Stomach (tissue), 9 donors: ENCODE data around the gene GARIN3. TPM values are rescaled to one million over a fixed set of nuclear protein-coding genes. Genes with fewer than 3 reads are reported as not detected.
"Not testable (repeated sequence)": the region's sequence is repeated elsewhere in the genome, so short reads cannot be mapped to it uniquely, and the experiment has no call there.

ENCODE experiments used
- DNase-seq, 2 donors: peaks; one replicate each; pipeline versions ENCODE4 v3.0.0 to v3.0.0-alpha.2; 2013 to 2019
- H3K27ac ChIP-seq, 5 donors: fragments of 200-600 bp in 4 of 5; sonication (generic) in 4 of 5; one replicate each; pipeline ENCODE4 v1.5.1; 2013 to 2019; ENCODE audit warnings: mild to moderate bottlenecking in 1 of 5, moderate library complexity in 1 of 5
- H3K27me3 ChIP-seq, 3 donors: fragments of 200-600 bp; sonication (generic); one replicate each; pipeline ENCODE4 v1.5.1; 2017 to 2019; ENCODE audit warnings: mixed run types in 1 of 3
- H3K36me3 ChIP-seq, 4 donors: fragments of 200-600 bp; sonication (generic); 1 replicate in 3 of 4; 2 replicates in 1 of 4; pipeline ENCODE4 v1.5.1; 2016 to 2019
- H3K4me1 ChIP-seq, 4 donors: fragments of 200-600 bp; sonication (generic); one replicate each; pipeline ENCODE4 v1.5.1; 2016 to 2019
- H3K4me3 ChIP-seq, 4 donors: fragments of 200-600 bp; sonication (generic) in 3 of 4; one replicate each; pipeline ENCODE4 v1.5.1; 2016 to 2019; ENCODE audit warnings: mild to moderate bottlenecking in 1 of 4
- H3K9me3 ChIP-seq, 4 donors: fragments of 200-600 bp; sonication (generic); one replicate each; pipeline ENCODE4 v1.5.1; 2016 to 2019
- EP300 ChIP-seq: sonication (generic); formaldehyde crosslinking; IDR thresholded peaks from one replicate; pipeline ENCODE4 v1.6.1; 2017; ENCODE audit warnings: antibody characterized with exemption
- POLR2A ChIP-seq, 4 donors: fragments of 450-650 bp; IDR thresholded peaks; one replicate each; pipeline ENCODE4 v1.6.1; 2016; ENCODE audit warnings: antibody characterized with exemption in 4 of 4, control low read depth in 2 of 4, mild to moderate bottlenecking in 1 of 4, moderate library complexity in 1 of 4
- POLR2AphosphoS5 ChIP-seq, 3 donors: sonication (generic); formaldehyde crosslinking; IDR thresholded peaks; one replicate each; pipeline ENCODE4 v1.6.1; 2016; ENCODE audit warnings: antibody characterized with exemption in 3 of 3
- WGBS, 5 donors: extraction: QIAGEN DNeasy Blood & Tissue Kit in 3 of 5; methylation state at CpG; one replicate each; pipeline versions ENCODE4 v1.1.5 to v1.1.7; 2013 to 2018; 5-methylcytosine and 5-hydroxymethylcytosine counted together
- intact Hi-C: fragments of 100-400 bp; cut with DNase I; formaldehyde crosslinking; loops from one replicate; pipeline ENCODE4 v1.15.1; 2023; ENCODE audit warnings: low total_unique reads
- polyA plus RNA-seq, 3 donors: library from polyadenylated mRNA; stranded (reverse); fragments of 200-250 nt; gene quantifications; one replicate each; pipeline ENCODE4 v1.2.3, GENCODE V29; 2013
- total RNA-seq, 5 donors: library from RNA; depleted of rRNA; stranded (reverse); fragments of >200 nt; gene quantifications; one replicate each; pipeline versions ENCODE4 v1.1.0 to v1.2.3, GENCODE V29; 2014 to 2016
- TF ChIP-seq, protein P1 (sequence below), 7 experiments: fragments of 450-650 bp in 4 of 7; fragments of 200-600 bp in 3 of 7; sonication (generic) in 3 of 7; IDR thresholded peaks; one replicate each; pipeline ENCODE4 v1.5.1; 2016 to 2019; ENCODE audit warnings: antibody characterized with exemption in 7 of 7, control low read depth in 2 of 7, mild to moderate bottlenecking in 1 of 7
- donor health status: healthy with polysubstance abuse.
- donor health status: Bipolar disorder and iron deficiency.
- donor health status: healthy.

The GARIN3 gene
- total and polyA plus RNA-seq, 8 donors: not detected

- H3K27ac ChIP-seq: no peak overlapping the region
- H3K9me3 ChIP-seq: no peaks in the 10 kb centered on the region
- intact Hi-C loops: no loop called here
- no peaks in the 10 kb centered on the region for H3K36me3 ChIP-seq
- TF ChIP-seq, protein P1, sequence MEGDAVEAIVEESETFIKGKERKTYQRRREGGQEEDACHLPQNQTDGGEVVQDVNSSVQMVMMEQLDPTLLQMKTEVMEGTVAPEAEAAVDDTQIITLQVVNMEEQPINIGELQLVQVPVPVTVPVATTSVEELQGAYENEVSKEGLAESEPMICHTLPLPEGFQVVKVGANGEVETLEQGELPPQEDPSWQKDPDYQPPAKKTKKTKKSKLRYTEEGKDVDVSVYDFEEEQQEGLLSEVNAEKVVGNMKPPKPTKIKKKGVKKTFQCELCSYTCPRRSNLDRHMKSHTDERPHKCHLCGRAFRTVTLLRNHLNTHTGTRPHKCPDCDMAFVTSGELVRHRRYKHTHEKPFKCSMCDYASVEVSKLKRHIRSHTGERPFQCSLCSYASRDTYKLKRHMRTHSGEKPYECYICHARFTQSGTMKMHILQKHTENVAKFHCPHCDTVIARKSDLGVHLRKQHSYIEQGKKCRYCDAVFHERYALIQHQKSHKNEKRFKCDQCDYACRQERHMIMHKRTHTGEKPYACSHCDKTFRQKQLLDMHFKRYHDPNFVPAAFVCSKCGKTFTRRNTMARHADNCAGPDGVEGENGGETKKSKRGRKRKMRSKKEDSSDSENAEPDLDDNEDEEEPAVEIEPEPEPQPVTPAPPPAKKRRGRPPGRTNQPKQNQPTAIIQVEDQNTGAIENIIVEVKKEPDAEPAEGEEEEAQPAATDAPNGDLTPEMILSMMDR (IDR thresholded peaks at IDR 0.05): no peak
- no peak for TF ChIP-seq EP300
- no peak for TF ChIP-seq POLR2AphosphoS5 (IDR thresholded peaks at IDR 0.05)
- no peak for TF ChIP-seq POLR2A (IDR thresholded peaks at IDR 0.05)
- no peak for DNase-seq
- no peaks in the 10 kb centered on the region for H3K4me1 ChIP-seq
- no peak overlapping the region for H3K4me3 ChIP-seq
- 71 to 85% (median 83%) methylated on average over 7 of the region's 7 CpGs for WGBS, 5 donors
- no peaks in the 10 kb centered on the region for H3K27me3 ChIP-seq
Observed at GRCh38 chr5:157213527-157214243, 47.6 kb upstream of the GARIN3 start.

DNA sequence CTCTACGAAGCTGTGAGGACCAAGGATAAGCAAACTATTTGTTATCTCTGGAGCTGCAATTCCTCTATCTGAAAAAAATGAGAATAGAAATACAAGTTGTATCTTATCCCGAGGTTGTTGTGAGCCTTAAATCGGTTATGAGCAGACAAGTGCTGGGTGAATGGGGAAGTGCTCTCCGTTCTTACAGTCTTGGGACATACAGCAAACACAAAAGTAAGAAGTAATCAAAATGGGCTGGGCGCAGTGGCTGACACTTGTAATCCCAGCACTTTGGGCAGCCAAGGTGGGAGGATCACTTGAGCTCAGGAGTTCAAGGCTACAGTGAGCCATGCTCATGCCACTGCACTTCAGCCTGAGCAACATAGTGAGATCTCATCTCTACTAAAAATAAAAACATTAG is 46.2 kb upstream of the GARIN3 start:
- Histone ChIP-seq H3K27me3 (no peaks in the 10 kb centered on the region), H3K36me3 (no peaks in the 10 kb centered on the region), H3K4me3 (no peak overlapping the region), H3K27ac (no peak overlapping the region), H3K9me3 (no peaks in the 10 kb centered on the region), H3K4me1 (no peaks in the 10 kb centered on the region)
- DNase-seq: no peak
- intact Hi-C loops: no loop called here
- WGBS, 5 donors: 81 to 92% (median 84%) methylated on average over 5 of the region's 5 CpGs
- TF ChIP-seq, protein P1 (IDR thresholded peaks at IDR 0.05): no peak

GRCh38 chr5:157210652-157211051 is 44.6 kb upstream of the GARIN3 start:
- H3K4me1 ChIP-seq, H3K9me3 ChIP-seq, H3K36me3 ChIP-seq, H3K27ac ChIP-seq, H3K27me3 ChIP-seq, intact Hi-C loops, DNase-seq, H3K4me3 ChIP-seq: not testable (repeated sequence)
- WGBS, 5 donors: 49 to 82% (median 59%) methylated on average over 1 of the region's 1 CpG

DNA sequence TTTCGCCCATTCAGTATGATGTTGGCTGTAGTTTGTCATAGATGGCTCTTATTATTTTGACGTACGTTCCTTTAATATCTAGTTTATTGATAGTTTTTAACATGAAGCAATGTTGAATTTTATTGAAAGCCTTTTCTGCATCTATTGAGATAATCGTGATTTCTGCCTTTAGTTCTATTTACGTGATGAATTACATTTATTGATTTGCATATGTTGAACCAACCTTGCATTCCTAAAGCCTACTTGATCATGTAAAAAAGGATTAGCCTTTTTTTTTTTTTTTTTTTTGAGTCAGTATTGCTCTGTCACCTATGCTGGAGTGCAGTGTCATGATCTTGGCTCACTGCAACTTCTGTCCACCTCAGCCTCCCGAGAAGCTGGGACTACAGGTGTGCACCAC is 39.6 kb upstream of the GARIN3 start:
- intact Hi-C loops: no loop called here
- WGBS, 5 donors: 74 to 86% (median 78%) methylated on average over 6 of the region's 6 CpGs
- TF ChIP-seq POLR2A (IDR thresholded peaks at IDR 0.05) (no peak), POLR2AphosphoS5 (IDR thresholded peaks at IDR 0.05) (no peak), EP300 (no peak)
- TF ChIP-seq, protein P1 (IDR thresholded peaks at IDR 0.05): no peak

GRCh38 chr5:157204765-157205164 is 38.7 kb upstream of the GARIN3 start:
- H3K27me3 ChIP-seq: peaks cover 0 to 4% (median 0%) of the 10 kb centered on the region in 3 donors
- no peaks in the 10 kb centered on the region for H3K9me3 ChIP-seq
- H3K4me1 ChIP-seq: no peaks in the 10 kb centered on the region
- no peak for DNase-seq
- TF ChIP-seq POLR2AphosphoS5 (IDR thresholded peaks at IDR 0.05) (no peak), POLR2A (IDR thresholded peaks at IDR 0.05) (no peak), EP300 (no peak)
- TF ChIP-seq, protein P1 (IDR thresholded peaks at IDR 0.05): no peak
- intact Hi-C loops: no loop called here
- H3K36me3 ChIP-seq: no peaks in the 10 kb centered on the region
- WGBS, 5 donors: 69 to 82% (median 73%) methylated on average over 4 of the region's 4 CpGs
- no peak overlapping the region for H3K27ac ChIP-seq
- no peak overlapping the region for H3K4me3 ChIP-seq

More for the DNA sequence above, 39.6 kb upstream of the GARIN3 start:
- Histone ChIP-seq H3K9me3 (no peaks in the 10 kb centered on the region), H3K27me3 (no peaks in the 10 kb centered on the region), H3K27ac (no peak overlapping the region), H3K4me1 (no peaks in the 10 kb centered on the region), H3K4me3 (no peak overlapping the region), H3K36me3 (no peaks in the 10 kb centered on the region)
- DNase-seq: no peak
